ENCODE results near the gene COL25A1.

GRCh38 chr4:108766058-108766457 is 536.4 kb downstream of the COL25A1 start:
- TF ChIP-seq CTCF (conservative IDR thresholded peaks at IDR 0.05) = no peak
- TF ChIP-seq ZFX (IDR thresholded peaks at IDR 0.05) = no peak
